Gastroesophageal sphincter (tissue), 4 donors: ENCODE measurements around the gene ZMIZ1. TPM values are rescaled to one million over a fixed set of nuclear protein-coding genes. Genes with fewer than 3 reads are reported as not detected.

Source experiments
- ATAC-seq: fragments of 150-250 bp; one replicate; pipeline ENCODE4 v1.9.1; 2016; ENCODE audit warnings: mild to moderate bottlenecking, moderate library complexity
- H3K27ac ChIP-seq, 4 donors: fragments of 200-600 bp; sonication (generic) in 3 of 4; 1 replicate in 3 of 4; 2 replicates in 1 of 4; pipeline ENCODE4 v1.5.1; 2016 to 2019
- H3K27me3 ChIP-seq: fragments of 200-600 bp; sonication (generic); one replicate; pipeline ENCODE4 v1.5.1; 2019
- H3K36me3 ChIP-seq, 2 donors: fragments of 200-600 bp; sonication (generic); one replicate each; pipeline ENCODE4 v1.5.1; 2019; ENCODE audit warnings: control low read depth in 1 of 2
- H3K4me1 ChIP-seq, 3 donors: fragments of 200-600 bp; sonication (generic); 1 replicate in 2 of 3; 2 replicates in 1 of 3; pipeline ENCODE4 v1.5.1; 2016 to 2019; ENCODE audit warnings: control low read depth in 2 of 3
- H3K4me3 ChIP-seq, 2 donors: fragments of 200-600 bp; sonication (generic); one replicate each; pipeline ENCODE4 v1.5.1; 2019; ENCODE audit warnings: mild to moderate bottlenecking in 1 of 2, moderate library complexity in 1 of 2
- H3K9me3 ChIP-seq, 3 donors: fragments of 200-600 bp; sonication (generic); one replicate each; pipeline ENCODE4 v1.5.1; 2017 to 2019; ENCODE audit warnings: control low read depth in 2 of 3
- EP300 ChIP-seq: sonication (generic); formaldehyde crosslinking; IDR thresholded peaks from one replicate; pipeline ENCODE4 v1.6.1; 2017; ENCODE audit warnings: antibody characterized with exemption, mild to moderate bottlenecking
- POLR2A ChIP-seq, 2 donors: fragments of 450-650 bp; IDR thresholded peaks; one replicate each; pipeline ENCODE4 v1.6.1; 2017; ENCODE audit warnings: antibody characterized with exemption in 2 of 2, mild to moderate bottlenecking in 2 of 2, moderate library complexity in 1 of 2
- POLR2AphosphoS5 ChIP-seq: sonication (generic); formaldehyde crosslinking; IDR thresholded peaks from one replicate; pipeline ENCODE4 v1.6.1; 2017; ENCODE audit warnings: antibody characterized with exemption
- WGBS, 2 donors: methylation state at CpG; one replicate each; pipeline ENCODE4 v1.1.5; 2018; ENCODE audit warnings: low coverage in 1 of 2; 5-methylcytosine and 5-hydroxymethylcytosine counted together
- total RNA-seq, 4 donors: library from RNA; depleted of rRNA; stranded (reverse); fragments of >200 nt; gene quantifications; one replicate each; pipeline ENCODE4 v1.1.0, GENCODE V29; 2016
- TF ChIP-seq, protein P1 (sequence below), 4 experiments: fragments of 200-600 bp in 2 of 4; fragments of 450-650 bp in 2 of 4; sonication (generic) in 1 of 4; IDR thresholded peaks; one replicate each; pipeline ENCODE4 v1.5.1; 2017 to 2019; ENCODE audit warnings: antibody characterized with exemption in 4 of 4, mild to moderate bottlenecking in 2 of 4, moderate library complexity in 2 of 4

Gene ZMIZ1
- total RNA-seq, 4 donors from 2014 or later, result 36.3 to 79.2 (median 67.1) TPM

DNA sequence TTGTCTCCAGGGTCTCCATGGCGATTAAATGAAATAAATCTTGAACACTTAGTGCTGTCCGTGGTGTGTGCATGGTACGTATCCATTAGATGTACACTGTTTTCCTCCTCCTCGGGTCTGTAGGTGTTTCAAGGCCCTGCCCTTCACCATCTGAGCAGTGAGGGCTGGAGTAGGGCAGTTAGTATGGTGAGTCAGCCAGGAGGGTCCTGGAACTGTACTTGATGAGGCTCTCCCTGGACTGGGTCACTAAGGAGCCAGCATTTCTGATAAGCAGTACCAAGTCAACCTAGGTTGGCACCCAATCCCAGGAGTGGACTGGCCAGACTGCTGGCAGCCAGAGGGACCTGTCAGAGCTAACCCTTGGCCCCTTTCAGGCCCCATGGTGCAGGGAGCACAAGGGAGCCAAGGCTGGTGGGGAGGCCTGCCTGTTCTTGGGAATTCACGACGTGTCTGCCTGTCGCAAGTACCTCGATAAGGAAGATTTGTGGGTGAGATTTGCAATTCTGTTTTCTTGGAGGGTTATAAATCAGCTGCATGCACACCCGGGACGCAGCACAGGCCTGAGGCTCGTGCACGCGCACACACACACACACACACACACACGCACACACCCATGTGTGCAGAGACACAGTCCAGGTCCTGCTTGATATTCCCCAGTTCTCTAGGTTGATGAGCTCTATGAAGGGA lies 114.2 kb downstream of the ZMIZ1 start:
- H3K9me3 ChIP-seq, result no peaks in the 10 kb centered on the region
- ATAC-seq, result no peak
- H3K36me3 ChIP-seq, result peaks cover 0 to 21% of the 10 kb centered on the region in 2 donors
- peak overlapping the region in 3 of 4 donors; percentile 65 to 82 (median 78) for H3K27ac ChIP-seq
- peaks cover 11 to 100% (median 87%) of the 10 kb centered on the region in 3 donors for H3K4me1 ChIP-seq
- 58% methylated on average over 8 of the region's 14 CpGs; no CpG with 5 or more reads in 1 of the 2 donors for WGBS, 2 donors
- no peak for TF ChIP-seq POLR2A (IDR thresholded peaks at IDR 0.05)
- TF ChIP-seq, protein P1, sequence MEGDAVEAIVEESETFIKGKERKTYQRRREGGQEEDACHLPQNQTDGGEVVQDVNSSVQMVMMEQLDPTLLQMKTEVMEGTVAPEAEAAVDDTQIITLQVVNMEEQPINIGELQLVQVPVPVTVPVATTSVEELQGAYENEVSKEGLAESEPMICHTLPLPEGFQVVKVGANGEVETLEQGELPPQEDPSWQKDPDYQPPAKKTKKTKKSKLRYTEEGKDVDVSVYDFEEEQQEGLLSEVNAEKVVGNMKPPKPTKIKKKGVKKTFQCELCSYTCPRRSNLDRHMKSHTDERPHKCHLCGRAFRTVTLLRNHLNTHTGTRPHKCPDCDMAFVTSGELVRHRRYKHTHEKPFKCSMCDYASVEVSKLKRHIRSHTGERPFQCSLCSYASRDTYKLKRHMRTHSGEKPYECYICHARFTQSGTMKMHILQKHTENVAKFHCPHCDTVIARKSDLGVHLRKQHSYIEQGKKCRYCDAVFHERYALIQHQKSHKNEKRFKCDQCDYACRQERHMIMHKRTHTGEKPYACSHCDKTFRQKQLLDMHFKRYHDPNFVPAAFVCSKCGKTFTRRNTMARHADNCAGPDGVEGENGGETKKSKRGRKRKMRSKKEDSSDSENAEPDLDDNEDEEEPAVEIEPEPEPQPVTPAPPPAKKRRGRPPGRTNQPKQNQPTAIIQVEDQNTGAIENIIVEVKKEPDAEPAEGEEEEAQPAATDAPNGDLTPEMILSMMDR (IDR thresholded peaks at IDR 0.05), result no peak
- no peak for TF ChIP-seq EP300
- no peak for TF ChIP-seq POLR2AphosphoS5
- H3K27me3 ChIP-seq, result no peaks in the 10 kb centered on the region
- H3K4me3 ChIP-seq, result no peak overlapping the region

DNA sequence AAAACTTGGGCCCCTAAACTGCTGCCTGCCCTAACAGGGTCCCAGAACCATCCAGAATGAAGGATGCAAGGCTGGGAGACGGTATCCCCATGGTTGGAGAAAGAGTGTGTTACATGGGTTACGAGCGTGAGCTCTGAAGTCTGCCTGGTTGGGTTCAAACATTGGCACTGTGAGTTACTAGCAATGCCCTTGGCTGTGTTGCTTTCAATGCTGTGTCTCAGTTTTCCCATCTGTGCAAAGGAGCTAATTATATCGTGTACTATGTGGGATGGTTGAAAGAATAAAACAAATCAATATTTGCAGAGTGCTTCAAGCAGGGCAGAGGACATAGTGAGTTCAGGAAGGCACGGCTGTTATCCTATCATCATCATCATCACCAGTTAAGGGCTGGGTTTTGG lies 114.7 kb downstream of the ZMIZ1 start:
- ATAC-seq, result no peak
- peak overlapping the region in 3 of 4 donors; percentile 65 to 82 (median 78) for H3K27ac ChIP-seq
- no peak overlapping the region for H3K4me3 ChIP-seq
- TF ChIP-seq POLR2A (IDR thresholded peaks at IDR 0.05) (no peak), EP300 (no peak)
- TF ChIP-seq, protein P1 (IDR thresholded peaks at IDR 0.05), result no peak
- H3K27me3 ChIP-seq, result no peaks in the 10 kb centered on the region
- peaks cover 6 to 100% (median 87%) of the 10 kb centered on the region in 3 donors for H3K4me1 ChIP-seq
- 50 to 81% methylated on average over 1 to 2 of the region's 5 CpGs for WGBS, 2 donors
- H3K9me3 ChIP-seq, result no peaks in the 10 kb centered on the region
- peaks cover 0 to 23% of the 10 kb centered on the region in 2 donors for H3K36me3 ChIP-seq

DNA sequence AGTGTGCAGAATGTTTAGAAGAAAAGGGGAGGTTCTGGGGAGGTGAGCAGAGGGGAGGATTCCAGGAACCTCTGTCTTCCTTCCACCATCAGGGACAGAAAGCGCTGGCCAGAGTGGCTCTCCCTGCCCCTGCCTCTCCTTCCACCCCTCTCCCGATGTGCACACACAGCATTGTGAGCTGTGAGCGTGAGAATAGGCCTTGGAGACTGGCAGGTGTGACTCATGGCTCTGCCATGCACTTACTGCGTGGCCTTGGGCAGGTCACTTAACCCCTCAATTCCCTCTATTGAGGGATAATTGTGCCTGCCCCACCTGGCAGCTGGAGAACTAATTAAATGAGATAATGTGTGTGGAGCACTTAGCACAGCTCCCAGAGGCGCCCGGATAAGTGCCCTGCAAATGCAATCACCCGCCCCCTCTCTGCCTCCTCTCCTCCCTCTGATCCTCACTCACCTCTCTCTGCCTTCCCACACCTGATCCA lies 115.4 kb downstream of the ZMIZ1 start:
- Histone ChIP-seq H3K36me3 (peaks cover 0 to 23% of the 10 kb centered on the region in 2 donors), H3K4me1 (peaks cover 3 to 100% (median 81%) of the 10 kb centered on the region in 3 donors), H3K27me3 (no peaks in the 10 kb centered on the region), H3K4me3 (no peak overlapping the region), H3K27ac (peak overlapping the region in 3 of 4 donors; percentile 65 to 82 (median 78)), H3K9me3 (no peaks in the 10 kb centered on the region)
- 41% methylated on average over 5 of the region's 7 CpGs; no CpG with 5 or more reads in 1 of the 2 donors for WGBS, 2 donors
- TF ChIP-seq, protein P1 (IDR thresholded peaks at IDR 0.05), result no peak
- TF ChIP-seq POLR2AphosphoS5, result peak; percentile 53
- ATAC-seq, result peak; percentile 48

GRCh38 chr10:79184657-79185056 lies 115.9 kb downstream of the ZMIZ1 start:
- Histone ChIP-seq H3K4me1 (peaks cover 3 to 100% (median 77%) of the 10 kb centered on the region in 3 donors), H3K9me3 (no peaks in the 10 kb centered on the region)
- 40 to 67% methylated on average over 1 to 2 of the region's 6 CpGs for WGBS, 2 donors

More at GRCh38 chr10:79184657-79185056, 115.9 kb downstream of the ZMIZ1 start:
- TF ChIP-seq, protein P1 (IDR thresholded peaks at IDR 0.05), result no peak
- no peak for TF ChIP-seq EP300
- TF ChIP-seq POLR2A (IDR thresholded peaks at IDR 0.05), result no peak
- no peak for TF ChIP-seq POLR2AphosphoS5
- peaks cover 0 to 23% of the 10 kb centered on the region in 2 donors for H3K36me3 ChIP-seq
- H3K4me3 ChIP-seq, result no peak overlapping the region
- no peak for ATAC-seq
- H3K27ac ChIP-seq, result peak overlapping the region in 3 of 4 donors; percentile 65 to 82 (median 78)
- H3K27me3 ChIP-seq, result no peaks in the 10 kb centered on the region
